K562 (cell line): Measurements from ENCODE around the gene OR7A10. TPM values are rescaled to one million over a fixed set of nuclear protein-coding genes. Genes with fewer than 3 reads are reported as not detected.
A peak's percentile ranks its signal among the peaks of the same experiment; 100 is the strongest.

Experiments
- CBFA2T2 ChIP-seq: fragments of 450-650 bp; conservative IDR thresholded peaks from 2 replicates; pipeline ENCODE4 v1.6.1; 2017; ENCODE audit warnings: mild to moderate bottlenecking
- CCNT2 ChIP-seq: IDR thresholded peaks from 2 replicates; pipeline ENCODE4 v1.6.1; 2011; ENCODE audit warnings: borderline replicate concordance, low read depth, mild to moderate bottlenecking, moderate library complexity, mixed read lengths, low read length; ENCODE audit not compliant: insufficient read length; ENCODE audit errors: extremely low read depth
- COPS2 ChIP-seq: fragments of 450-650 bp; conservative IDR thresholded peaks from 2 replicates; pipeline ENCODE4 v1.6.1; 2016; ENCODE audit warnings: mild to moderate bottlenecking, moderate library complexity
- KDM4B ChIP-seq, 2 experiments: fragments of 450-650 bp in 1 of 2; sonication (generic) in 1 of 2; IDR thresholded peaks; 2 replicates each; pipeline ENCODE4 v1.6.1; 2016 to 2017; ENCODE audit warnings: borderline replicate concordance in 2 of 2, antibody characterized with exemption in 1 of 2, low read depth in 1 of 2, mild to moderate bottlenecking in 1 of 2
- NELFE ChIP-seq: IDR thresholded peaks from 2 replicates; pipeline ENCODE4 v1.6.1; 2011; ENCODE audit warnings: mild to moderate bottlenecking; ENCODE audit not compliant: insufficient read depth, insufficient read length
- NR2F6 ChIP-seq: fragments of 450-650 bp; formaldehyde crosslinking; IDR thresholded peaks from 2 replicates; pipeline ENCODE4 v1.4.0; 2020; ENCODE audit warnings: mild to moderate bottlenecking
- NR3C1 ChIP-seq: sonication (generic); formaldehyde crosslinking; IDR thresholded peaks from 2 replicates; pipeline ENCODE4 v1.8.1; 2022; ENCODE audit warnings: missing genetic modification reagents
- POLR2A ChIP-seq: fragments of 450-650 bp; conservative IDR thresholded peaks from 2 replicates; pipeline ENCODE4 v1.6.1; 2016
- PRMT5 ChIP-seq: sonication (generic); formaldehyde crosslinking; IDR thresholded peaks from 2 replicates; pipeline ENCODE4 v1.5.0; 2020; ENCODE audit warnings: missing genetic modification reagents
- SMAD4 ChIP-seq: fragments of 250-450 bp; sonication (Bioruptor Pico); conservative IDR thresholded peaks from 2 replicates; pipeline ENCODE4 v1.8.0; 2021; ENCODE audit warnings: inconsistent platforms, mild to moderate bottlenecking, moderate library complexity
- SMARCB1 ChIP-seq: IDR thresholded peaks from 2 replicates; pipeline ENCODE4 v1.6.1; 2011; ENCODE audit warnings: improper control_type of control experiment, low read depth; ENCODE audit not compliant: insufficient read length
- SP2 ChIP-seq: IDR thresholded peaks from 2 replicates; pipeline ENCODE4 v1.6.1; 2011; ENCODE audit warnings: mild to moderate bottlenecking, low read depth, low read length, moderate library complexity; ENCODE audit not compliant: poor library complexity, severe bottlenecking; ENCODE audit errors: extremely low read depth
- SRSF9 ChIP-seq: fragments of 200-400 bp; formaldehyde crosslinking; IDR thresholded peaks from 2 replicates; pipeline ENCODE4 v1.6.1; 2017; ENCODE audit warnings: low read depth, low read length, borderline replicate concordance
- ZBTB1 ChIP-seq: sonication (generic); formaldehyde crosslinking; IDR thresholded peaks from 2 replicates; pipeline ENCODE4 v1.8.1; 2023; ENCODE audit warnings: missing genetic modification reagents, low read depth, mild to moderate bottlenecking, borderline replicate concordance
- ZNF41 ChIP-seq: fragments of 250-450 bp; sonication (Bioruptor Pico); conservative IDR thresholded peaks from 2 replicates; pipeline ENCODE4 v1.4.0; 2020; ENCODE audit warnings: mild to moderate bottlenecking
- ZSCAN29 ChIP-seq: fragments of 450-650 bp; IDR thresholded peaks from 2 replicates; pipeline ENCODE4 v1.6.1; 2017
- polyA plus RNA-seq, 8 experiments: library from polyadenylated mRNA; depleted of rRNA in 4 of 8; stranded (reverse) in 5 of 8; unstranded in 3 of 8; fragments of >200 nt; fragmentation: Nextera tagmentation in 2 of 8; fragmentation: Illumina TruSeq in 1 of 8; extraction: Ambion mirVana in 2 of 8; extraction: Trizol in 1 of 8; gene quantifications; 2 replicates each; pipeline versions ENCODE4 v1.2.1 to v1.2.3, GENCODE V29; 2011 to 2014; ENCODE audit warnings: inconsistent platforms in 1 of 8, missing spikeins in 1 of 8
- total RNA-seq, 7 experiments: library from RNA; depleted of rRNA in 6 of 7; stranded (reverse); fragments of >200 nt in 6 of 7; fragmentation: Illumina TruSeq in 2 of 7; extraction: Trizol in 2 of 7; gene quantifications; 2 replicates each; pipeline versions ENCODE4 v1.2.1 to v1.2.3, GENCODE V29; 2011 to 2021; ENCODE audit warnings: low replicate concordance in 1 of 7
- TF ChIP-seq, protein P1 (sequence below), 2 experiments: fragments of 450-650 bp; formaldehyde crosslinking in 1 of 2; IDR thresholded peaks; 2 replicates each; pipeline versions ENCODE4 v1.4.0 to v1.6.1; 2014 to 2020; ENCODE audit warnings: mild to moderate bottlenecking in 2 of 2, borderline replicate concordance in 1 of 2, low read depth in 1 of 2
- TF ChIP-seq, protein P2 (sequence below): fragments of 450-650 bp; formaldehyde crosslinking; conservative IDR thresholded peaks from 2 replicates; pipeline ENCODE4 v1.4.0; 2022; ENCODE audit warnings: mild to moderate bottlenecking, missing genetic modification characterization

OR7A10 gene
- total and polyA plus RNA-seq, 9 of the 15 experiments (the other 6 are each of a cell fraction or from before 2014, with no cell fraction given), result not detected

DNA sequence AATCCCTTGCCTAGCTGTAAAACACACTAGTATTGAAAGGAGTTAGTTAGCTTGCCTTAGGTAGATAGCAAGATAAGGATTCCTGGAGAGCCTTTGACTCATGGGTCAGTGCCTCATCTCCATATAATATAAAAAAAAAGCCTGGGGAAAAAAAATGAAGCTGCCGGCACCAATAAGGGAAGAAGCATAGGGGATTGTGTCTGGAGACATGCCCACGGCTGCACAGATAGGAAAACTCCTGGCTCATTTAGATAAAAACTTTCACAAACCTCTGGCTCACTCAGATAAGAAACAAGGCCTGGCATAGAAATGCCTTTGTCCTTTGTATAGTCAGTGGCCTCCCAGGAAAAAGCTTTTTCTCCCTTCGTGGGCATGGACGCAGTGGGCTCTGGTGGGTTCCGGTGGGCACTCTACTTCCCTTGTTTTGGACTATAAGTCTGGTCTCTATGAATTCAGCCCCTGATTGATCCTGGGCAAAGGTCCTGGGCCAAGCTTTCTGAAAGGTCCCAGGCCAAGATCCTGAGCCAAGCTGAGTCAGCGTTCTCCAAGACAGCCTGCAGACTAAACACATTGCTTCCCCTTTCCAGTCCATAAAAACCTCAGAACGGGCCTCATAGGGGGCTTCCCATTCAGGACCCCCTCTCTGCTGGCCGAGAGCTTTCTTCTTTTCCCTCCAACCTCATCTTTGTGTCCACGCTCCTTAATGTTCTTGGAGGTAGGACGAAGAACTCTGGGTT, 42.1 kb upstream of the OR7A10 start (continued):
- TF ChIP-seq, protein P1, sequence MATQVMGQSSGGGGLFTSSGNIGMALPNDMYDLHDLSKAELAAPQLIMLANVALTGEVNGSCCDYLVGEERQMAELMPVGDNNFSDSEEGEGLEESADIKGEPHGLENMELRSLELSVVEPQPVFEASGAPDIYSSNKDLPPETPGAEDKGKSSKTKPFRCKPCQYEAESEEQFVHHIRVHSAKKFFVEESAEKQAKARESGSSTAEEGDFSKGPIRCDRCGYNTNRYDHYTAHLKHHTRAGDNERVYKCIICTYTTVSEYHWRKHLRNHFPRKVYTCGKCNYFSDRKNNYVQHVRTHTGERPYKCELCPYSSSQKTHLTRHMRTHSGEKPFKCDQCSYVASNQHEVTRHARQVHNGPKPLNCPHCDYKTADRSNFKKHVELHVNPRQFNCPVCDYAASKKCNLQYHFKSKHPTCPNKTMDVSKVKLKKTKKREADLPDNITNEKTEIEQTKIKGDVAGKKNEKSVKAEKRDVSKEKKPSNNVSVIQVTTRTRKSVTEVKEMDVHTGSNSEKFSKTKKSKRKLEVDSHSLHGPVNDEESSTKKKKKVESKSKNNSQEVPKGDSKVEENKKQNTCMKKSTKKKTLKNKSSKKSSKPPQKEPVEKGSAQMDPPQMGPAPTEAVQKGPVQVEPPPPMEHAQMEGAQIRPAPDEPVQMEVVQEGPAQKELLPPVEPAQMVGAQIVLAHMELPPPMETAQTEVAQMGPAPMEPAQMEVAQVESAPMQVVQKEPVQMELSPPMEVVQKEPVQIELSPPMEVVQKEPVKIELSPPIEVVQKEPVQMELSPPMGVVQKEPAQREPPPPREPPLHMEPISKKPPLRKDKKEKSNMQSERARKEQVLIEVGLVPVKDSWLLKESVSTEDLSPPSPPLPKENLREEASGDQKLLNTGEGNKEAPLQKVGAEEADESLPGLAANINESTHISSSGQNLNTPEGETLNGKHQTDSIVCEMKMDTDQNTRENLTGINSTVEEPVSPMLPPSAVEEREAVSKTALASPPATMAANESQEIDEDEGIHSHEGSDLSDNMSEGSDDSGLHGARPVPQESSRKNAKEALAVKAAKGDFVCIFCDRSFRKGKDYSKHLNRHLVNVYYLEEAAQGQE (IDR thresholded peaks at IDR 0.05; ENCODE audit: borderline replicate concordance), result no peak
- TF ChIP-seq, protein P1 (CRISPR knock-in tag; IDR thresholded peaks at IDR 0.05; ENCODE audit: low read depth), result no peak
- no peak for TF ChIP-seq COPS2
- no peak for TF ChIP-seq NR2F6 (CRISPR knock-in tag)
- TF ChIP-seq SP2, result no peak
- peak; percentile 94 for TF ChIP-seq CCNT2
- TF ChIP-seq, protein P2, sequence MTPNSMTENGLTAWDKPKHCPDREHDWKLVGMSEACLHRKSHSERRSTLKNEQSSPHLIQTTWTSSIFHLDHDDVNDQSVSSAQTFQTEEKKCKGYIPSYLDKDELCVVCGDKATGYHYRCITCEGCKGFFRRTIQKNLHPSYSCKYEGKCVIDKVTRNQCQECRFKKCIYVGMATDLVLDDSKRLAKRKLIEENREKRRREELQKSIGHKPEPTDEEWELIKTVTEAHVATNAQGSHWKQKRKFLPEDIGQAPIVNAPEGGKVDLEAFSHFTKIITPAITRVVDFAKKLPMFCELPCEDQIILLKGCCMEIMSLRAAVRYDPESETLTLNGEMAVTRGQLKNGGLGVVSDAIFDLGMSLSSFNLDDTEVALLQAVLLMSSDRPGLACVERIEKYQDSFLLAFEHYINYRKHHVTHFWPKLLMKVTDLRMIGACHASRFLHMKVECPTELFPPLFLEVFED (CRISPR knock-in tag), result no peak
- TF ChIP-seq PRMT5, result no peak
- peak; percentile 90 for TF ChIP-seq CBFA2T2
- TF ChIP-seq KDM4B (IDR thresholded peaks at IDR 0.05; ENCODE audit: borderline replicate concordance in 2 of 2, low read depth in 1 of 2), result no peak
- TF ChIP-seq NR3C1 (CRISPR knock-in tag), result no peak
- TF ChIP-seq POLR2A, result no peak
- TF ChIP-seq ZSCAN29, result no peak
- TF ChIP-seq ZBTB1, result no peak
- TF ChIP-seq SRSF9, result no peak
- peak; percentile 96 for TF ChIP-seq SMAD4
- no peak for TF ChIP-seq NELFE
- no peak for TF ChIP-seq SMARCB1
- TF ChIP-seq ZNF41 (CRISPR knock-in tag), result no peak
